ENCODE data around the gene TSEN54.
"Not testable (repeated sequence)": the region's sequence is repeated elsewhere in the genome, so short reads cannot be mapped to it uniquely, and the experiment has no call there.

The TSEN54 gene

DNA sequence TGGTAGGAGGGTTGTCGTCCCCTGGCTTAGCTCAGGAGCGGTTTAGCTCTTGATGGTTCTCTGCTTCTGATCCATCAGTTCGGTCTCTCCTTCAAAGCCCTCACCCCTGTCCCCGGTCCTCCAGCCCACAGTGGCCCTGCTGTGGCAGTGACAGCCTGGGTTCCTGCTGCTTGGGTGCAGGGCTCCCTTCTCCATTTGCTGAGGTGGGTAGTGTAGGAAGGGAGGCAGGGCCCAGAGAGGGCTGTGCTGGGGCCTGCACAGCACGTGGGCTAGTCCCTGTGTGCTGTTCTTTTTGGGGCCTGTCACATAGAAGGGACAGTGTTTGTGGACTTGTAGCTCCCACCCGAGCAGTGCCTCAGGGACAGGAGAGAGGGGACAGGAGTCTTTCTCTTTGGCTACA lies 41.6 kb upstream of the TSEN54 start:
- DNase-seq (ENCODE audit: low read depth): no peak
- TF ChIP-seq, protein P1, sequence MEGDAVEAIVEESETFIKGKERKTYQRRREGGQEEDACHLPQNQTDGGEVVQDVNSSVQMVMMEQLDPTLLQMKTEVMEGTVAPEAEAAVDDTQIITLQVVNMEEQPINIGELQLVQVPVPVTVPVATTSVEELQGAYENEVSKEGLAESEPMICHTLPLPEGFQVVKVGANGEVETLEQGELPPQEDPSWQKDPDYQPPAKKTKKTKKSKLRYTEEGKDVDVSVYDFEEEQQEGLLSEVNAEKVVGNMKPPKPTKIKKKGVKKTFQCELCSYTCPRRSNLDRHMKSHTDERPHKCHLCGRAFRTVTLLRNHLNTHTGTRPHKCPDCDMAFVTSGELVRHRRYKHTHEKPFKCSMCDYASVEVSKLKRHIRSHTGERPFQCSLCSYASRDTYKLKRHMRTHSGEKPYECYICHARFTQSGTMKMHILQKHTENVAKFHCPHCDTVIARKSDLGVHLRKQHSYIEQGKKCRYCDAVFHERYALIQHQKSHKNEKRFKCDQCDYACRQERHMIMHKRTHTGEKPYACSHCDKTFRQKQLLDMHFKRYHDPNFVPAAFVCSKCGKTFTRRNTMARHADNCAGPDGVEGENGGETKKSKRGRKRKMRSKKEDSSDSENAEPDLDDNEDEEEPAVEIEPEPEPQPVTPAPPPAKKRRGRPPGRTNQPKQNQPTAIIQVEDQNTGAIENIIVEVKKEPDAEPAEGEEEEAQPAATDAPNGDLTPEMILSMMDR (IDR thresholded peaks at IDR 0.05; ENCODE audit: control insufficient read depth, insufficient read depth, low read depth, low read length, missing control alignments): no peak
- no peak overlapping the region for H3K4me3 ChIP-seq (ENCODE audit: control insufficient read depth, low read depth, low read length)

GRCh38 chr17:75475144-75475835 lies 41.0 kb upstream of the TSEN54 start:
- TF ChIP-seq, protein P1 (IDR thresholded peaks at IDR 0.05; ENCODE audit: control insufficient read depth, insufficient read depth, low read depth, low read length, missing control alignments): no peak
- DNase-seq (ENCODE audit: low read depth): no peak
- H3K4me3 ChIP-seq (ENCODE audit: control insufficient read depth, low read depth, low read length): no peak overlapping the region

DNA sequence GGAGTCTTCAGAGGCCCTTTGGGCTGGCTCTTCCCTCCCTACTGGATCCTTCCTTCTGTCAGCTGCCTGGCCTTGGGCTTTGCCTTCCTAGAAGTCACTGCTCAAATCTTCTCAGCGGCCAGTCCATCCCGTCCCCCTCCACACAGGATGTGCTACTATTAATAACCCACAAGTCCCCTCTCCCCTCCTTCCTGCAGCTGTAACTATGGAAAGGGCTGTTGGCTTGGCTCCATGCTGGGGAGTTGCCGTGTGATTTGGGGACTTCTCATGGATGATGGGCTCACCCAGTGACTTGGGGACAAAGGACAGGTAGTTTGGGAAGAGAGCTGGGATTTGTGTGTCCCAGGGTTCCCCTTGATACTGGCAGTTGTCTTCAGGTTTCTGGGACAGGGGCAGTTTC lies 40.5 kb upstream of the TSEN54 start:
- no peak overlapping the region for H3K4me3 ChIP-seq (ENCODE audit: control insufficient read depth, low read depth, low read length)
- TF ChIP-seq, protein P1 (IDR thresholded peaks at IDR 0.05; ENCODE audit: control insufficient read depth, insufficient read depth, low read depth, low read length, missing control alignments): no peak
- no peak for DNase-seq (ENCODE audit: low read depth)

DNA sequence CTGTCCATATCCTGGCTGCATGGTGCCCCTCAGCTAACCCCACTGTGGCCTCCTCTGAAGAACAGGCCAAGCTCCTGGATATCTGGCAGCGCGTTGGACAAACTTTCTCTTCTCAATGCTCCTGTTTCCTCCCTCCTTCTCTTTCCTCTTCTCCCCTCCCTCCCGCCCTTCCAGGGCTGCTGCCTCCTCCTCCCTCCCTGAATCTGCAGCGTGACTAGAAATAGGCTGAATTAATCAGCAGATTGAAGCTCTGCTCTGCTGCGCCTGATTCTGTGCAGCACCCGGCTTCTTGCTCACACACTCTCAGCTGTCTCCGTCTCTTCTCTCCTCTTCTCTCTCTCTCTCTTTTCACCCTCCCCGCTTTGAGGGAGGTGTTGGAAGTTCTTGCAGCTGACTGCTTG lies 40.1 kb upstream of the TSEN54 start:
- H3K4me3 ChIP-seq (ENCODE audit: control insufficient read depth, low read depth, low read length): no peak overlapping the region
- no peak for DNase-seq (ENCODE audit: low read depth)
- TF ChIP-seq, protein P1 (IDR thresholded peaks at IDR 0.05; ENCODE audit: control insufficient read depth, insufficient read depth, low read depth, low read length, missing control alignments): no peak

GRCh38 chr17:75476752-75477489 lies 39.4 kb upstream of the TSEN54 start:
- DNase-seq (ENCODE audit: low read depth): no peak
- H3K4me3 ChIP-seq (ENCODE audit: control insufficient read depth, low read depth, low read length): no peak overlapping the region
- TF ChIP-seq, protein P1 (IDR thresholded peaks at IDR 0.05; ENCODE audit: control insufficient read depth, insufficient read depth, low read depth, low read length, missing control alignments): no peak

GRCh38 chr17:75477490-75477862 lies 38.9 kb upstream of the TSEN54 start:
- DNase-seq (ENCODE audit: low read depth); H3K4me3 ChIP-seq (ENCODE audit: control insufficient read depth, low read depth, low read length): not testable (repeated sequence)

DNA sequence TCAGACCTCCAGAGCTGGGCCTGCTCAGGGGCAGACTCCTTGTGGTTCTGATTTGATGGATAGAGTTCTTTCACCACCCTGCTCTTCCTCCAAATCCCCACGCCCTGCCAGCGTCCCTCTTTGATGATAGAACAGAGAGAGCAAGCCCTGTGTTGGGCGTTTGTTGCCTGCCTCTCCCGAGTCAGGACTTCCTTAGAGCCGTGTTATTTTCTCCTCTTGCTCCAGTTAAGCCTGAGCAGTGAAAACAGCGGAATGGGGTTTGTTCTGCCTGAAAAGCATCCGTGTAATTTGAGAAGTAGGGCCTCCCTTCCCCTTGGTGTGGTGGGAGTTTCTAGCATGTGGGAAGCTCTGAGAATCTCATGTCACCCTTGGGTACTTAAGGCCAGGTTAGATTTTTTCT lies 37.8 kb upstream of the TSEN54 start:
- DNase-seq (ENCODE audit: low read depth): no peak

More for the DNA sequence above, 37.8 kb upstream of the TSEN54 start:
- TF ChIP-seq, protein P1 (IDR thresholded peaks at IDR 0.05; ENCODE audit: control insufficient read depth, insufficient read depth, low read depth, low read length, missing control alignments): no peak
- H3K4me3 ChIP-seq (ENCODE audit: control insufficient read depth, low read depth, low read length): no peak overlapping the region

Measured in AG09309 (cell line).